Activated gamma-delta T cell treated with anti-CD3 and anti-CD28 coated beads, Interleukin-2, amount 50 U/mL, for 16 hours (primary cell): ENCODE measurements around the gene RDX.
"Not testable (repeated sequence)": the region's sequence is repeated elsewhere in the genome, so short reads cannot be mapped to it uniquely, and the experiment has no call there.

Source experiments
- DNase-seq: peaks from one replicate; pipeline ENCODE4 v3.0.0-alpha.2; 2020; ENCODE audit warnings: low read depth

RDX gene

GRCh38 chr11:110272919-110273318 lies 23.5 kb downstream of the RDX start:
- DNase-seq: no peak

GRCh38 chr11:110269996-110270395 lies 26.4 kb downstream of the RDX start:
- no peak for DNase-seq

GRCh38 chr11:110268441-110268840 lies 28.0 kb downstream of the RDX start:
- DNase-seq: no peak

- DNase-seq: no peak
These were observed 34.4 kb downstream of the RDX start for GRCh38 chr11:110262072-110262403.

GRCh38 chr11:110261195-110262071 lies 35.0 kb downstream of the RDX start:
- no peak for DNase-seq

GRCh38 chr11:110253525-110253924 lies 42.9 kb downstream of the RDX start:
- no peak for DNase-seq

GRCh38 chr11:110251836-110252235 lies 44.6 kb downstream of the RDX start:
- no peak for DNase-seq

- DNase-seq: no peak
These were observed 46.2 kb downstream of the RDX start for GRCh38 chr11:110250168-110250567.

- no peak for DNase-seq
These were observed 46.6 kb downstream of the RDX start for GRCh38 chr11:110249766-110250165.

- no peak for DNase-seq
These were observed 47.3 kb downstream of the RDX start for GRCh38 chr11:110249066-110249465.

- no peak for DNase-seq
These were observed 52.6 kb downstream of the RDX start for GRCh38 chr11:110243791-110244190.

- DNase-seq: no peak
These were observed 53.7 kb downstream of the RDX start for GRCh38 chr11:110242746-110243145.

GRCh38 chr11:110242188-110242587 lies 54.2 kb downstream of the RDX start:
- no peak for DNase-seq

- DNase-seq: no peak
These were observed 60.4 kb downstream of the RDX start for GRCh38 chr11:110235966-110236365.

- no peak for DNase-seq
These were observed 66.0 kb downstream of the RDX start for GRCh38 chr11:110230377-110230776.

GRCh38 chr11:110219006-110219785 lies 77.2 kb downstream of the RDX start:
- no peak for DNase-seq

GRCh38 chr11:110217936-110218335 lies 78.5 kb downstream of the RDX start:
- DNase-seq: no peak

GRCh38 chr11:110217223-110217877 lies 79.1 kb downstream of the RDX start:
- DNase-seq: no peak

- not testable (repeated sequence) for DNase-seq
These were observed 87.1 kb downstream of the RDX start for GRCh38 chr11:110209313-110209694.

- DNase-seq: not testable (repeated sequence)
These were observed 87.6 kb downstream of the RDX start for GRCh38 chr11:110208678-110209312.

GRCh38 chr11:110207123-110207522 lies 89.3 kb downstream of the RDX start:
- DNase-seq: no peak

GRCh38 chr11:110200836-110201235 lies 95.6 kb downstream of the RDX start:
- DNase-seq: no peak
